ENCODE results near the gene EML5.
"Not testable (repeated sequence)": the region's sequence is repeated elsewhere in the genome, so short reads cannot be mapped to it uniquely, and the experiment has no call there.

The EML5 gene

DNA sequence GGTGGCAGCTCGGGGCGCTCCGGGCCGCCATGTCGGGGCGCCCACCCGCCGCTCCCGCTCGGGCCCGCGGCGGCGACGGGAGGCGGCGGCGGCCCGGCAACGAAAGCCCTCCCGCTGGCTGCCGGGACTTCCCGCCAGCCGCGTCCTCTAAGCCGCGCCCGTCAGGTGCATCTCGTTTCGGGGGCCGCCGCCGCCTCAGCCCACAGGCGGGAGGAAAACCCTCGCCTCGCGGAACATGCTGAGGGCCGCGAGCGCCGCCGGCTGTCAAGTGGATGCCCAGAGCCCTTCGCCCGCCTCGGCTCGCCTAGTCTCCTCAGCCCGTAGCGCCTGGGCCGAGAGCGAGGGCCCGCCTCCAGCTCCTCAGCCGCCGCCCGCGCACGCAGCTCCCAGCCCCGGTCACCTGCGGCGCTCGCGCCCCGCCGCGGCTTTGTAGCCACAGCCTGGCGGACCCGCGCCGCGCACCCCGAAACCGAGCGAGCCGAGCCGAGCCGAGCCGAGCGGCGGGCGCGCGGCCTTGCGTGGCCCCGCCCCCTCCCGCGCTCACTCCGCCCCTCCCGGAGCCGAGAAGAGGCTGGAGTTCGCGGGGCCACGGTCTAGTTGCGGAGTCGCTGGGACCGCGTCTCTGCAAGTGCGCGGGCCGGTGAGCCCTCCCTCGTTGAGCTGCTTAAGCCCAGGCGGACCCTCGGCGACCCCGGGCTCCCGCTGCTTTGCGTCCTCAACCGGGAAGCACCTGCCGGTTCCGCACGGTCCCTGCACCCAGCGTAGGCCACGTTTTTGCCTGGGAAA lies at the start of gene EML5:
Gene EML5, minus strand, starts transcription at position 481 of the 786 bp plus-strand sequence. Its CDS starts 450 bp downstream, at position 31.
- peak; percentile 75 to 76 for DNase-seq (ENCODE audit: low read depth in 2 of 2)

DNA sequence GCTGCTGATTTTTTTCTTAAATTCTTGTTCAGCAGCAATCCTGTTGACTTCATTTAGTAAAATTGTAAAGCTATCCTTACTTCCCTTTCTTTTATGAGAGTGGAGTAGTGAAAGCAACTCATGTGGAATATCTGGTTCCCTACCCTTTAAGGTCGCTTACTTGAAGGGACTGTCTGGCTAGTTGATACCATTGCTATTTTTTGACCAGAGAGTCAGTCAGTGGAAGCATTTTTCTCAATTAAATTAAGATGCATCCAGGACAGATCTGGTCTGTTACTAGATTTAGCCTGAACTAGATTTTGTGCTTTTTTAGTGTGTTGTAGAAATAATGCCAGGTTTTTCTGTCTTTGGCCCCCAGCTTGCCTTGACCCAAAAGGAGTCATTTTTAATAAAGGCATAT lies 49.7 kb upstream of the EML5 start:
- DNase-seq (ENCODE audit: low read depth in 2 of 2), result no peak

GRCh38 chr14:88841741-88842140 lies 49.0 kb upstream of the EML5 start:
- no peak for DNase-seq (ENCODE audit: low read depth in 2 of 2)

DNA sequence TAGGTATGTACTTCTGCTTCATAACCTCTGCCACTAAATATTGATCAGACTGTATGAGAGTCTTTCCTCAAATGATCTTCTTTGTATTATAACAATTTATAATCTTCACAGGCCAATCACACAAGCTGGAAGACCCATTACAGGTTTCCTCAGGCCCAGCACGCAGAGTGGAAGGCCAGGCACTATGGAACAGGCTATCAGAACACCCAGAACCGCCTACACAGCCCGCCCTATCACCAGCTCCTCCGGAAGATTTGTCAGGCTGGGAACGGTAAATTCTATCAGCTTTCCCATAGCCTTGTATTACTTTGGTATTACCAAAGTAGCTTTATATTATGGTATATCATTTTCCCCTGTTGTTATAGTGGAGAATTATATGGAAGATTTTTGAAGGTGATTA lies 48.2 kb upstream of the EML5 start:
- no peak for DNase-seq (ENCODE audit: low read depth in 2 of 2)

GRCh38 chr14:88838015-88838414 lies 45.3 kb upstream of the EML5 start:
- DNase-seq (ENCODE audit: low read depth in 2 of 2), result no peak

DNA sequence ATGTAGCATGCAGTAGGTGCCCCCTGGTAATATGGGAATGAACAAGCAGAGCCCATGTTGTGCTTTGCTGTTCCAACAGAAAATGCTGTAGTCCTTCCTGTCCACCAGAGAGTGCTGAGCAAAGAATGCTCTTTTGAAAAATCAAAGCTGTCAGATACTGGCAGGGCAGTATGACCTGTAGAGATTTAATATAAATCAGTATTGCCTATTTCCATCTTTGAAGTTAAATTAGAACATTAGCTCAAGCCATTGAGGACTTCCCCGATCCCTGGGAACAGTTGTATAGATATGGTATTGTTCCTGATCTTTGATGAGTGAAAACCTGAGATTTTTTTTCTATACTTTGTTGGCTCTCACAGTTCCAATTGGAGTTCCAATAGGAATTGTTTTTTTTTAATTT lies 44.7 kb upstream of the EML5 start:
- DNase-seq (ENCODE audit: low read depth in 2 of 2), result no peak

GRCh38 chr14:88835661-88836060 lies 42.9 kb upstream of the EML5 start:
- no peak for DNase-seq (ENCODE audit: low read depth in 2 of 2)

DNA sequence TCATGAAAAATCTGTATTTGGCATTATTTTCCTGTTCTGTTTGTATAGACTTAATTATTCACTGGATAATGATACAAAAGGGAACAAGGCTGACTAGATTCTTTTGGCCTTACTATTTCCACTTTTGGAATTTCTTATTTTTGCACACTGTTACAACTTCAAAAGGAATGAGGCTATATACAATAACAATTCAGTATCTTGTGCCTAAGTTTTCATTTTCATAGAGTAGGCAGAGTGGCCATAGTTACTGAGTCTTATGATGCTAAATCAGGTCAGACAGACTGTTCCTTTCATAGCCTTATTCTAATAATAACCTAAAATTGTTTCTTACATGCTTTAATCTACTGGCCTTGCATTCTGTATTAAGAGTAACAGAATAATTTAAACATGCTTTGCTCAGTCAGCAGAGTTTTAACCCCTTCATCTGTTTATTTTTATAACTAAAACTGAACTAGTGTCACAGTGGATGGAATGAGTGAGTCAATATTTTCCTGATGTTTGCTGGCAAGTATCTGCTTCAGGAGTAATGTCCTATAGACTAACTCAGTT lies 42.2 kb upstream of the EML5 start:
- no peak for DNase-seq (ENCODE audit: low read depth in 2 of 2)

GRCh38 chr14:88831284-88831683 lies 38.5 kb upstream of the EML5 start:
- DNase-seq (ENCODE audit: low read depth in 2 of 2), result no peak

- DNase-seq (ENCODE audit: low read depth in 2 of 2), result no peak
Observed at GRCh38 chr14:88829685-88830302, 37.0 kb upstream of the EML5 start.

- no peak for DNase-seq (ENCODE audit: low read depth in 2 of 2)
Observed at GRCh38 chr14:88829188-88829587, 36.4 kb upstream of the EML5 start.

GRCh38 chr14:88825503-88825902 lies 32.8 kb upstream of the EML5 start:
- DNase-seq (ENCODE audit: low read depth in 2 of 2), result no peak

DNA sequence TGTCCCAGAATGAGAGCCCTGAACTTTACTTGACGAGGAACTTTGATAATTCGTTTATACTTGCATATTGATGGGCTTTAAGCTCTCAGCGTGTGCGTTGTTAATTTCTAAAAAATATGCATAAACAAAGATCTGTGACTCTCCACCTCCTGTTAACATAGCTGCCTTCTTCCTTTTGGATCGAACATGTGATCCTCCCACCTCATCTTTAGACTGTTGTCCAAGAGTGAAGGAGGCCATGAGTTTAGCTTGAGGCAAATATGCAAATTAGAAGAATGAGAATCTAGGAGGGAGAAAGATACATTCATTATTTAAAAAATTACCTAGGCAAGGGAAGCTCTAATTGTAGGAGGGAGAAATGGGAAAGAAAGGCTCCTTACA lies 32.3 kb upstream of the EML5 start:
- DNase-seq (ENCODE audit: low read depth in 2 of 2), result no peak

DNA sequence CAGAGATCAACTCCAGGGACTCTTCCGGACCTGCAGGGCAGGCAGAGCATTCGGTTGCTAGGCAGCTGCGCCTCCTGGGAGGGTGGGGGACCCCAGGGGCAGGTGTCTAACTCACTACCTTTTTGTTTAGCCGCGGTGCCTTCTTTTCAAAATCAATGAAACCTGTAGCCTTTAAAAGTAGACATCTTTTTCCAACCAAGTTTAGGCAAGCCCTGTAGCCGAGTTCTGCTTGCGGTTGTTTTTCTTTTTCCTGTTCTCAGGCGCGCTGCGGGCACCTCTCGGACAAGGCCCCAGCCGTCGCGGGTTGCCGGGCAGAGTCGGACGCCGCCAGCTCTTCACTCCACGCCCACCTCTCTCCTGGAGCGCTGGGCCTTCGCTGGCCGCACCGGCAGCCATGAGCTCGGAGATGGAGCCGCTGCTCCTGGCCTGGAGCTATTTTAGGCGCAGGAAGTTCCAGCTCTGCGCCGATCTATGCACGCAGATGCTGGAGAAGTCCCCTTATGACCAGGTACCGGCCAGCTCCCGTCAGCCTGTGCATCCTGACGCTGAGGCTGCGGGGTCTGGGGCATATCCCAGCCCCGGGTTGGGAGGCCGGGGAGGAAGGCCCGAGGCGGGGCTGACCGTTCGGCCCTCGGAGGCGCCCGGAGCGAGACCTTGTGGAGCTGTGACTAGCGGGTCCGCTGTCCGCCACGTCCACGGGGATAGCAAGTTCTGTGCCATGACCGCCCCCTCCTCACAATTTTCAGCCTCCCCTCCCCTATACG lies 31.7 kb upstream of the EML5 start, which contains the start of gene TTC8:
Gene TTC8, plus strand, starts transcription at position 338 of the 764 bp plus-strand sequence. Its CDS starts 57 bp downstream, at position 395.
- DNase-seq (ENCODE audit: low read depth in 2 of 2), result peak; percentile 66 to 71

DNA sequence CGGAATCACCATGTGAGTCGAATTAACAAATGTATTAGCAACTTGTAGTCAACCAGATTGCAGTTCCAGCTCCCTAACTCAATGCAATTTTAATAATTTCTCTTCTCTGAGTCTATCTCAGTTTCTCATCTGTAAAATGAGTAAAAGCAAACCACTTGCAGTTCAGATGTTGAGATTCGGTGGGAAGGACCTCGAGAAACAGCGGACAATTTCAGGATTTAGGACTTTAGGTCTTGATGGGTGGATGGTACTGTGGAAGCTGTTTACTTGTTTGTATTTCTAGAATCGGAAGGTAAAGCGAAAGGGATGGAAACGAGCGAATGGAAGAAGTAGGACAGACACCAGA lies 31.2 kb upstream of the EML5 start:
- no peak for DNase-seq (ENCODE audit: low read depth in 2 of 2)

DNA sequence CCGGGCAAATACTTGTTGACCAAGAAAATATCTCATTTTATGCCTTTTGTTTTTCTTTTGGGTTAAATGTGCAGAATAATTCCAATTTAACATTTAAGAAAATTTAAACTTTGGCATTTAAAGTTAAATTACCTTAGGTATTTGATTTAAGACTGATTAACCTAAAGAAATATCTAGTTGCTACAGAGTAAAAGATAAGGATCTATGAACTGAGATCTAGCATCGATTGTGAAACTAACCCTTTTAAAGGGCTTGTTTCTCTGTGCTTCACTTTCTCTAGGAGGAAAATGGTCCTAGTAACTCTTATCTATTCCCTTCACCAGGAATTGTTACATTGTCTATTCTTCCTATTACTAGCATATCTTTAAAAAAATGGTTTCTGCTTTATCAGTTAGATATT lies 29.1 kb upstream of the EML5 start:
- DNase-seq (ENCODE audit: low read depth in 2 of 2), result no peak

GRCh38 chr14:88821378-88821777 lies 28.6 kb upstream of the EML5 start:
- no peak for DNase-seq (ENCODE audit: low read depth in 2 of 2)

DNA sequence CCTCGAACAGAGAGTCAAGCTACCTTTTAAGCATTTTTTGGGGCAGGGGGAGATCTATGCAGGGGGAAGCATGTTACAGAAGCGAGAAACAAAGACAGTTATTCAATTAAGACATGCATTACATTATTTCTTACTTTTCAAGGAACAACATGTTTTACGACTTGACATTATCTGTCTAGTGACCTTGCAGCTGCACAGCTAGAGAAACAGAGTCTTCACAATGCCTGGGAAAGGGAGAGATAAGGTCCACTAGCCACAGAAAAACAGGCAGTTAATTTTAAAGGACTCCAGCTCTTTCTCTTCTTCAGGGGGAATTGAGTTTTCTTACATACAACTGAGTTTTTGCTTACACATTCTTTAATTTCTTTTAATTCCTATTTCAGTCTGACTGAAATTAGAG lies 26.9 kb upstream of the EML5 start:
- DNase-seq (ENCODE audit: low read depth in 2 of 2), result not testable (repeated sequence)

DNA sequence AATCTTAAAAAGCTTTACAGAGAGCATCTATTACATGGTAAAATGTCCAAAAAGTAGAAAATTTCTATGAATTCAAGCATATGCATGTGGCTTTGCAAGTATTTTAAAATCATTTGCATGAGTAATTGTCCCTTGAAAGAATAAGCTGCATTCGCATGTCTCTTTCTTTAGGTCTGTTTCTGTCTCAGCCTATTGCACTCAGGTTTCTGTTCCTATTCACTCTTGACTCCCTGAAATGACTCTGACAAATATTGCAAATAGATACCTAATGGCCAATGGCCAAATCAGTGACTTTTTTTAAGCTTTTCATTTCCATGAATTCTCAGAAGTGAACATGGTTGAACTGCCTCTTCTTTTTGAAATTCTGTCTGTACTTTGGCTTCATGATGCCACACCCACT lies 25.3 kb upstream of the EML5 start:
- DNase-seq (ENCODE audit: low read depth in 2 of 2), result no peak

GRCh38 chr14:88815980-88816379 lies 23.2 kb upstream of the EML5 start:
- DNase-seq (ENCODE audit: low read depth in 2 of 2), result no peak

- DNase-seq (ENCODE audit: low read depth in 2 of 2), result no peak
Observed at GRCh38 chr14:88808359-88808758, 15.6 kb upstream of the EML5 start.

- DNase-seq (ENCODE audit: low read depth in 2 of 2), result no peak
Observed at GRCh38 chr14:88804477-88804876, 11.7 kb upstream of the EML5 start.

GRCh38 chr14:88804035-88804434 lies 11.3 kb upstream of the EML5 start:
- no peak for DNase-seq (ENCODE audit: low read depth in 2 of 2)

Measured in stimulated activated CD8-positive, alpha-beta memory T cell treated with anti-CD3 and anti-CD28 coated beads, Interleukin-2, amount 100 ng/mL, for 48 hours (primary cell).